NOMO-1 treated with dmso at 0.1 percent for 144 hours (cell line): ENCODE results near the gene ZNF727.
"Not testable (repeated sequence)": the region's sequence is repeated elsewhere in the genome, so short reads cannot be mapped to it uniquely, and the experiment has no call there.

Experiments used
- DNase-seq: peaks from one replicate; lab custom pipeline; 2025; ENCODE audit not compliant: unreplicated experiment; lab: John Stamatoyannopoulos, UW

ZNF727 gene

DNA sequence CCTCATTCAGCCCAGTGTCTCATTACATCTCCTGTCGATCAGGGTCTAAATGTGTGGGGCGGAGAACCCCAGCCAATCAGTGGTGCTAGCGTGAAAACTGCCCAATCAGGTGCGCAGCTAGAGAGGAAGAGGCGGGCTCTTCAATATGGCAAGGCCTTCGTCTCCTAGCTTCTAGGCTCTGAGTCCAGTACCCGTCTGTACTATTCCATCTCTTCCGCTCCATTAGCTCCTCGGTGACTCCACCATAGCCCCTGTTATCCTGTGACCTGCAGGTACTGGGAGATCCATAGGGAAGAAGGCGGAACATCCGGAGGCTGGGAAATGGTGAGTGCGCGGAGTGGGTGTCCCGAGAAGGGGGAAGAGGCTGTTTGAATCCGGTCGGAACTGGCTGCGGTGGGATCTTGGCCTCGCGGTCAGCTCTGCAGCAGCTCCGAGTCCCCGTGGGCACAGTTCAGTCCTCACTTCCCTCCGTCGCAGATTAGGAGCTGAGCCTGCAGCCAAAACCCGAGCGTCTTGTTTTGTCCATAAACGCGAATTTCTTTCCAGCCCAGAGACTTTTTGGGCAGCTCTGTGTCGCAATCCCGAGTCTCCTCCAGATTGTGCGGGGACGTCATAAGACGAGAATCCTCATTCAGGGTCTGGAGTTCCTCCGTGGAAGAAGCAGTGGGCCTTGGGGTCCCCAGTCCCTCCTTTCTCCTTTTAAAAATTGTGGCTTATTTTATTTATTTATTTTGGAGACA, at the start of gene ZNF727:
ZNF727 (plus strand) TSS at position 134 of the 740 bp plus-strand sequence; CDS start at position 322, 188 bp downstream.
- no peak for DNase-seq

- no peak for DNase-seq
Observed at GRCh38 chr7:63998549-63998948, 46.7 kb upstream of the ZNF727 start, which contains the start of gene ZNF722. TSS of gene ZNF722 (plus strand) at chr7:63998849. CDS start at chr7:63998962, 113 bp downstream.

DNA sequence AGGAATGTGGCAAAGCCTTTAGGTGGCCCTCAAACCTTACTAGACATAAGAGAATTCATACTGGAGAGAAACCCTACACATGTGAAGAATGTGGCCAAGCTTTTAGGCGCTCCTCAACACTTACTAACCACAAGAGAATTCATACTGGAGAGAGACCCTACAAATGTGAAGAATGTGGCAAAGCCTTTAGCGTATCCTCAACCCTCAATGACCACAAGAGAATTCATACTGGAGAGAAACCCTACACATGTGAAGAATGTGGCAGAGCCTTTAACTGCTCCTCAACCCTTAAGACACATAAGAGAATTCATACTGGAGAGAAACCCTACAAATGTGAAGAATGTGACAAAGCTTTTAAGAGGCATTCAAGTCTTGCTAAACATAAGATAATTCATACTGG, 29.7 kb upstream of the ZNF727 start:
- DNase-seq, result not testable (repeated sequence)

DNA sequence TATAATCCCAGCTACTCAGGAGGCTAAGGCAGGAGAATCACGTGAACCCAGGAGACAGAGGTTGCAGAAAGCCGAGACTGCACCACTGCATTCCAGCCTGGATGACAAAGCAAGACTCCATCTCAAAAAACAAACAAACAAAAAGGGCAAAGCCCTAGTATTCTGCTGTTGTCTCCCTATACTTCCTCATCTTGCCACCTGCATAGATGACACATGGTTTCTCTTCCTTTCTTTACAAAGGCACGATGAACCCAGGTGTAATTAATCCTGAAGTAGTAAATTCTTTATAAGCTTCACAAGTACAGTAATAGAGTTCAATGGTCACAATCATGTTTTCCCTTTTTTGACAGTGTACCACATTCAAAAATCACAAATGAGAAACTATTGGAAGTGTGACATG, 9.8 kb upstream of the ZNF727 start:
- DNase-seq, result no peak

DNA sequence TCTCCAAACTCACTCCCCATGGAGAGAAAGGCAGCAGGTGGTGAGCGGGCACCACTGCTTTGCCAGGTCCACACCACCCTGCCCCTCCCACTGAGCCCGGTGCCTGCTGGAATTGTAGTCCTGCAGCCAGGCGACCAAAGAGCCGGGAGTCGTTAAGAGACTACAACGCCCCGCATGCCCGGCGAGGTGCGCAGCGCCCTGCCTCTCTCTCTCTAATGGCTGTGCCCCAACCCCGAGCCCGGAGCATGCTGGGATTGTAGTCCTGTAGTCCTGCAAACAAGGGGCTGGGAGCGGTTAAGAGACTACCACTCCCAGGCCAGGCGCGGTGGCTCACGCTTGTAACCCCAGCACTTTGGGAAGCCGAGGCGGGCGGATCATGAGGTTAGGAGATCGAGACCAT, 8.1 kb upstream of the ZNF727 start:
- DNase-seq, result no peak

- no peak for DNase-seq
Observed at GRCh38 chr7:64046041-64046389, 781 bp downstream of the ZNF727 start.

- DNase-seq, result not testable (repeated sequence)
Observed at GRCh38 chr7:64077837-64078698, 32.8 kb downstream of the ZNF727 start.

DNA sequence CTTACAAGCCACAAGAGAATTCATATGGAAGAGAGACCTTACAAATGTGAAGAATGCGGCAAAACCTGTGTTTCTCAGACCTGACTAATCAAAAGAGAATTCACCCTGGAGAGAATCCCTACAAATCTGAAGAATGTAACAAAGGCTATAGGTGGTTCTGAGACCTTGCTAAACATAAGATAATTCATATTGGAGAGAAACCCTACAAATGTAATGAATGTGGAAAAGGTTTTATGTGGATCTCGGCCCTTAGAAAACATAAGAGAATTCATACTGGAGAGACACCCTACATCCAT, 33.4 kb downstream of the ZNF727 start:
- no peak for DNase-seq

GRCh38 chr7:64087501-64087900, 42.3 kb downstream of the ZNF727 start:
- no peak for DNase-seq

GRCh38 chr7:64088863-64089262, 43.6 kb downstream of the ZNF727 start:
- DNase-seq, result not testable (repeated sequence)
